Inflammatory macrophage (primary cell): Measurements from ENCODE around the gene GNL1.
A peak's percentile ranks its signal among the peaks of the same experiment; 100 is the strongest.

ENCODE experiments used
- DNase-seq, 2 donors: peaks; one replicate each; pipeline ENCODE4 v3.0.0-alpha.2; 2020 to 2022
- total RNA-seq, 18 experiments: gene quantifications; one replicate each; lab custom pipeline; 2026; ENCODE audit warnings: mixed read lengths in 6 of 18, inconsistent platforms in 2 of 18; lab: John Stamatoyannopoulos, UW

GNL1 gene
- 16.3 to 51.8 (median 33.1) reads per million in 18 experiments for total RNA-seq

- DNase-seq, result peak; percentile 91
These were observed at the start of gene GNL1 for GRCh38 chr6:30556066-30556905. Gene GNL1 (minus strand): TSS chr6:30556489. CDS start chr6:30556203, 286 bp downstream.

- no peak for DNase-seq
These were observed 47.7 kb upstream of the GNL1 start for GRCh38 chr6:30603961-30604360.

GRCh38 chr6:30601815-30602641, 45.7 kb upstream of the GNL1 start:
- no peak for DNase-seq

GRCh38 chr6:30601436-30601814, 45.1 kb upstream of the GNL1 start:
- DNase-seq, result no peak

GRCh38 chr6:30600451-30600961, 44.2 kb upstream of the GNL1 start:
- no peak for DNase-seq

GRCh38 chr6:30599625-30600324, 43.5 kb upstream of the GNL1 start:
- no peak for DNase-seq

GRCh38 chr6:30598912-30599624, 42.8 kb upstream of the GNL1 start:
- DNase-seq, result no peak

- DNase-seq, result peak; percentile 84 to 85
These were observed 41.2 kb upstream of the GNL1 start for GRCh38 chr6:30597315-30598144.

GRCh38 chr6:30592287-30592686, 36.0 kb upstream of the GNL1 start:
- DNase-seq, result no peak

- no peak for DNase-seq
These were observed 34.7 kb upstream of the GNL1 start for GRCh38 chr6:30591008-30591407.

GRCh38 chr6:30590509-30590908, 34.2 kb upstream of the GNL1 start:
- no peak for DNase-seq

- no peak for DNase-seq
These were observed 33.6 kb upstream of the GNL1 start for GRCh38 chr6:30589754-30590358.

- DNase-seq, result no peak
These were observed 27.6 kb upstream of the GNL1 start for GRCh38 chr6:30583921-30584320.

- no peak for DNase-seq
These were observed 21.8 kb upstream of the GNL1 start for GRCh38 chr6:30578051-30578450.

GRCh38 chr6:30573113-30573512, 16.8 kb upstream of the GNL1 start:
- no peak for DNase-seq

GRCh38 chr6:30572148-30572547, 15.9 kb upstream of the GNL1 start:
- DNase-seq, result no peak

- no peak for DNase-seq
These were observed 15.4 kb upstream of the GNL1 start for GRCh38 chr6:30571762-30572082.

- peak; percentile 99 for DNase-seq
These were observed 14.9 kb upstream of the GNL1 start, which contains the start of gene ABCF1 for GRCh38 chr6:30571075-30571761. Gene ABCF1 (plus strand): TSS chr6:30571442. CDS start chr6:30571488, 46 bp downstream.

- peak; percentile 64 to 73 for DNase-seq
These were observed 14.4 kb upstream of the GNL1 start for GRCh38 chr6:30570740-30571074.

- no peak for DNase-seq
These were observed 14.0 kb upstream of the GNL1 start for GRCh38 chr6:30570263-30570662.
